C4-2B (cell line): ENCODE data around the gene ANXA1.

Experiments used
- H3K27ac ChIP-seq: fragments of 450-650 bp; 2 replicates; pipeline ENCODE4 v1.5.1; 2017
- CTCF ChIP-seq: fragments of 450-650 bp; conservative IDR thresholded peaks from 2 replicates; pipeline ENCODE4 v1.5.1; 2017; ENCODE audit warnings: mild to moderate bottlenecking
- ZFX ChIP-seq: fragments of 450-650 bp; IDR thresholded peaks from 2 replicates; pipeline ENCODE4 v1.6.1; 2017

Gene ANXA1

GRCh38 chr9:73141282-73141681 is 10.4 kb upstream of the ANXA1 start:
- H3K27ac ChIP-seq = no peak overlapping the region
- TF ChIP-seq CTCF = no peak
- TF ChIP-seq ZFX = no peak

- TF ChIP-seq ZFX = no peak
- no peak for TF ChIP-seq CTCF
- no peak overlapping the region for H3K27ac ChIP-seq
These were observed 7.8 kb upstream of the ANXA1 start for GRCh38 chr9:73143711-73144328.

- H3K27ac ChIP-seq = no peak overlapping the region
These were observed 5.4 kb upstream of the ANXA1 start for GRCh38 chr9:73146111-73146815.

GRCh38 chr9:73148447-73148937 is 3.2 kb upstream of the ANXA1 start:
- TF ChIP-seq CTCF = no peak
- no peak for TF ChIP-seq ZFX

More at GRCh38 chr9:73146111-73146815, 5.4 kb upstream of the ANXA1 start:
- no peak for TF ChIP-seq CTCF
- TF ChIP-seq ZFX = no peak

GRCh38 chr9:73149371-73150067 is 2.1 kb upstream of the ANXA1 start:
- H3K27ac ChIP-seq = no peak overlapping the region
- TF ChIP-seq CTCF = no peak
- no peak for TF ChIP-seq ZFX

More at GRCh38 chr9:73148447-73148937, 3.2 kb upstream of the ANXA1 start:
- no peak overlapping the region for H3K27ac ChIP-seq

GRCh38 chr9:73152543-73152844 is 829 bp downstream of the ANXA1 start:
- TF ChIP-seq ZFX (no peak), CTCF (no peak)
- H3K27ac ChIP-seq = no peak overlapping the region

GRCh38 chr9:73152953-73153352 is 1.3 kb downstream of the ANXA1 start:
- H3K27ac ChIP-seq = no peak overlapping the region
- no peak for TF ChIP-seq CTCF
- no peak for TF ChIP-seq ZFX
